IPS-18c (cell line): ENCODE results near the gene KCNQ1OT1.

ENCODE experiments used
- H3K4me3 ChIP-seq: 2 replicates; pipeline ENCODE4 v1.7.0; 2013; ENCODE audit warnings: low read depth, mild to moderate bottlenecking, low read length, moderate library complexity; ENCODE audit not compliant: insufficient read depth
- H3K9me3 ChIP-seq: one replicate; pipeline ENCODE4 v1.6.1; 2013; ENCODE audit warnings: mild to moderate bottlenecking, low read length, moderate library complexity; ENCODE audit not compliant: control insufficient read depth, insufficient read depth

Gene KCNQ1OT1

DNA sequence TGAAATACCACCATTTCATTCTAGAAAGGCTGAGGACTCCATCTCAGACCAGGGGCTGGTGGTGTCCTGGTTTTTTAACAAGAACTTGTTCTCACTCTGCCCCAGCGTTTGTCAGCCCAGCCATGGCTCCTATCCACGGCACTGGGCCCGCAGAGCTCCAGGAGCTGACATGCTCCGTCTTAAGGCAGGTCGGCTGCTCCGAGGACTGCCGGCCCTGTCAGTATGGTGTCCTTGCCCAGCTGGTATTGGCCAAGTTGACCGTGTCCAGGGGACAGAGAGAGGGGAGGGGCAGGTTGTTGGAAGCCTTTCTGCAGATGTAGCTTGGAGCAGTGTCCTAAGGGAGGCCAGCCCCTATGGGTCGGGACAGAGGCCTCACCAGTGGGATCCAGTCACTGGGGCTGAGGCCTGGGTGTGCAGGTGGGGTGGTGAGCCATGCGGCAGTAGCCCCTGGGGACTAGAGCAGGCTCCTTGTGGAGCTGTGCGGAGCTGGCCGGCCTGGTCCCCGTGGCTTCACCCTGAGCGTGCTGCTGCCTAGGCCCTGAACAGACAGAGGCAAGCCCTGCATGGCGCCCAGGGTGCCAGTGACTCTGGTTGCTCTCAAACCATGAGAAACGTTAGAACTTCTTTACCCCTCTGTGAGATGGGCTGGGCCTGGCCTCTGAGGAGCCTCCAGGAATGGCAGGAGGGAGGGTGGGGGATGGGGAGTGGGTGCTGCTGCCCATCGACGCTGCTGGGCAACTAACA, 39.9 kb upstream of the KCNQ1OT1 start:
- no peak overlapping the region for H3K4me3 ChIP-seq
- H3K9me3 ChIP-seq = no peaks in the 10 kb centered on the region

DNA sequence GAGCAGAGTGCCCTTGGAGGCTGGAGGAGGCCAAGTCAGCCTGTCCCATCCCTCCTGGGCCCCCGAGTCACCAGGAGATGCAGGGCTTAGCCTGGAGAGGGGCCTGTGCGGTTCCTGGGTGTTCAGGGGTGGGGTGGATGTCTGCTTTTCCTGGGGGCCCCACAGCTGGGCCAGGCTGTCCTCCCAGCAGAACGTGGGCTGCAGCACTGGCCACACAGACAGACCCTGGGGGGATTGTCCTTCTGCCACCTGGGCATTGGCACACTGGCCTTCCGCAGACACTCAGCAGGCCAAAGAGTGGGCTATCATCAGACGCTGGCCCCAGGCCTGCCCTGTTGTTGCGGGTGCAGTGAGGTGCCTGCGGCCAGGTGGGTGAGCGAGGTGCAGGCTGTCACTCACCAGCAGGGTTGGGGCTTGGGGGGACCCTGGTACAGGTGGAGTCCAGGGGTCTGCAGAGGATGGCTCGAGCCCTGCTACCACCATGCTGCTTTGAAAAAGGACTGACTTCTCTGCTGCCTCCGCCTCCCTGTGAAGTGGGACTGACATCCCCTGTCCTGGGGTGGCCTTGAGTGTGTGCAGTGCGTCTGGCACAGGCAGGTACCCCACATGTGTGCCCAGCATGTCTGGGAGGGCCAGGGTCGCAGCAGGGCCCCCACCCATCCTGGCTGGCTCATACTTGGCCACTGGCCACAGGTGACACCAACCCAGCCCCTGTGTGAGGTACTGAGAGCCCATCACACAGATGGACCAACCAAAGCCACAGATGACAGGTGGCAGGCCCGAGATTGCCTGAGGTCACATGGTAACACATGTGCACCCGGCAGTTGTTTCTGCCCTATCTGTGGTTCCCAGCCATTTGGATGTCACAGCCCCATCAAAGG, 39.0 kb upstream of the KCNQ1OT1 start:
- no peak overlapping the region for H3K4me3 ChIP-seq
- H3K9me3 ChIP-seq = no peaks in the 10 kb centered on the region

DNA sequence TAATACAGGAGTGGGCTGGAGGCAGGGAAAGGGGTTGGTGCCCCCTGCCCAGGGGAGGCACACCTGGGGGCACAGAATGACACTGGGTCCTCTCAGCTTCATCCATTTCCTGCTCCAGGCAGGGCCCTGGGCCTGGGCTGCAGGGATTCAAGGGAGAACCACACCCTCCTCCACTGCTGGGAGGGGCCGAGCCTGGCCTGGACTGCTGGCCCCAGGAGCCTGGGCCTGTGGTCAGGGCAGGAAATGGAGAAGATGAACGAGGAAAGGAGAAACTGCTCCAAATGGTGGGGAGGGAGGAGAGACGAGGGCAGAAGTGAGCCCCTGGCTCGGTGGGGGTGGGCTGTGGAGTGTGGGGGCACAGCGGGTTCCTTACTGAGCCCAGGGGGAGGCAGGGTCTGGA, 38.1 kb upstream of the KCNQ1OT1 start:
- Histone ChIP-seq H3K9me3 (no peaks in the 10 kb centered on the region), H3K4me3 (no peak overlapping the region)

DNA sequence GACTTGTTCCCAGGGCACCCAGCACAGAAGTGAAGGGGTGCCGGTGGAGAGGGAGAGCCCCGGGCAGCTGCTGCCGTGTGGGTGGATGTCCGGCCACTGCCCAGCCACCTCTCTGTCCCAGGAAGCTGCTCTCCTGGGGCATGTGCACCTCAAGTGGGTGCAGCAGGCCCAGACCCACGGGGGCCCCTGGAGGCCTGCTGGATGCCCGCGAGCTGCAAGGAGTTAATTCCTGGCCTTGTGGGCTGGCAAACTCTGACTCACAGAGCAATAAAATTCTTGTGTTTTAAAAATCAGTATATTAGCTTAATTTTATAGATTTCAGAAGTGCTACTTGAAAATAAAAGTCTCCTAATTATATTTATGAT, 37.4 kb upstream of the KCNQ1OT1 start:
- Histone ChIP-seq H3K9me3 (no peaks in the 10 kb centered on the region), H3K4me3 (no peak overlapping the region)

DNA sequence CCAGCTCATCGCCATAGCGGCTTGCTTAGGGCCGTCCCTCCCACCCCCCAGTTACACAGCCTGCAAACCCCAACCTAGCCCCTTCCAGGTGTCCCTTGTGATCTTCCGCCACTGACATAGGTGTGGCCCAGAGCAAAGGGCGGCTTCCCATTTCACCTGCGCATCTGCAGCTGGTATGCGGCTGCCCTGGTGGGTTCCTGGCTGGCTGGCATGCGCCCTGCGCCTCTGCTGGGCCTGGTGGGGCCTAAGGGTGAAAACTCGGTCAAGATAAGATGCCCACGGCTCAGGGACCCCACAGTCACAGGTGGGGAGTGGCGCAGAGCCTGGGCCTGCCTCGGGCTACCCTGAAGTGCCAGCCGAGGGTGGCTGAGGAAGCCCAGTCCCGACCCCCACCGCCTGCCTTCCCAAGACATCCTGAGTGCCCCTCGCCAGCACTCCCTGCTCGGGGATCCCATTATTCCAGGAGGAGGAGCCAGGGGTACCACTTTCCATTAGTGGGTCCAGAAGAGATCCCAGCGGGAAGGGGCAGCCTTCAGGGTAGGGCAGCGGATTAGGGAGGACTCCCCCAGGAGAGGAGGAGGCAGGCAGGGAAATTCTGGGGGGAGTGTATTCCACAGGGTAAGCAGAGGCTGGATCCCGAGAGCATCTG, 36.9 kb upstream of the KCNQ1OT1 start:
- no peak overlapping the region for H3K4me3 ChIP-seq
- no peaks in the 10 kb centered on the region for H3K9me3 ChIP-seq

DNA sequence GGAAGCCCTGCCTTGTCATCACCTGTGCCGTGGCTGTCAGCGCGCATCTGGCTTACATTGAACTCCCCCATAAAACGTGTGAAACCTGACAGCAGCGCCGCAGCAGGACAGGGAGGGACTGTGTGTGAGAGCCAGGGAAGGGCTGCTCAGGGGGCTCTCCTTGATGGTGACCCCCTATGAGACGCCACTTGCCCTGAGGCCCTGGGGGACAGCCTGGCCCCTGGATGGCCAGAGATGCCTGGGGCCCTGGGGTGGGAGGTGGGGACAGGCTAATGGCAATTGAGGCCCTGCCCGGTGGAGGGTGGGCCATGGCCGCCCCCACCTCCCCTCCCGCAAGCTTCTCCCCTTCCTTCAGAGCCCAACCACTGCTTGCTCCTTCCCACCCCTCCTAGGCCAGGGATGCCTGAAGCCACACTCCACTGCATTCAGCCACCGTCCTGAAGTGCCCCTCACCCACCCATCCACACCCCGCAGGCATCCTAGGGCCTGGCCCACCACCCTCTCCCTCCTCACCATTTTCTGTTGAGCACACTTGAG, 35.3 kb upstream of the KCNQ1OT1 start:
- H3K9me3 ChIP-seq = no peaks in the 10 kb centered on the region
- H3K4me3 ChIP-seq = no peak overlapping the region

DNA sequence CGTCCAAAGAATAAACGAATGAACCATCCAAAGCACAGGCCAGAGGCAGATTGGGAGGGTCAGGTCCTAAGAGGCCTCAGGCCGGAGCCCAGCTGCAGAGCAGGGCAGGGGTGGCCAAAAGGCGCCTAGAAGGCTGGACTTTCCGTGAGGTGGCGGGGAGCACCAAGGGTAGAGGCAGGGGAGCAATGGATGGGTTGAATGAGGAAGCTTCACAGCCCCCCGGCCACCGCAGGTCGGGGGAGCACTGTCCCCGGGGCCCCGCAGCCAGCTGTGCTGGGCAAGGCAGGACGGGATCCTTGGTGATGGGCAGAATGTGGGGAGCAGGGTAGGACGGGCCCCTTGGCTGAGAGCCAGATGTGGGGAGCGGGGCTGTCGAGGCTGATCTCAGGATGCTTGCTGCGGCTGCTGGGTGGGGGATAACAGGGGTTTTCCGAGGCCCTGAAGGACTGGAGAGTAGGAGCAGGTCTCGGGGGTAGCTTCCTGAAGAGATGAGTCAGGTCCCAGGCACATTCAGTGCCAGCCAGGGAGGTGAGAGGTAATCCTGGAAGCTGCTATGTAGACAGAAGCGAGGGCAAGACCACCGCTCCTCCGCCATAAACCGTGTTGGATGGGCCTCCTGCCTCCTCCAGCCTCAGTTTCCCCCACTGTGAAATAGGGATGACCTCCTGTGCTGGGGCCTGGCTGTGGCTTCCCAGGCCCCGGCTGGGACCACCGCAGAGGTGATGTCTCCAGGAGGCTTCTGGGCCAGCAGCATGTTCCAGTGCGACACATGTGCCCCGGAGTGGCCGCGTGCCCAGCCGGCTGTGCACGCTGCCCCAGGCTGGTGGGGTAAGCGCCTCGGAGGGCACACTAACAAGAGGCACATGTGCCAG, 34.6 kb upstream of the KCNQ1OT1 start:
- H3K9me3 ChIP-seq = no peaks in the 10 kb centered on the region
- no peak overlapping the region for H3K4me3 ChIP-seq

DNA sequence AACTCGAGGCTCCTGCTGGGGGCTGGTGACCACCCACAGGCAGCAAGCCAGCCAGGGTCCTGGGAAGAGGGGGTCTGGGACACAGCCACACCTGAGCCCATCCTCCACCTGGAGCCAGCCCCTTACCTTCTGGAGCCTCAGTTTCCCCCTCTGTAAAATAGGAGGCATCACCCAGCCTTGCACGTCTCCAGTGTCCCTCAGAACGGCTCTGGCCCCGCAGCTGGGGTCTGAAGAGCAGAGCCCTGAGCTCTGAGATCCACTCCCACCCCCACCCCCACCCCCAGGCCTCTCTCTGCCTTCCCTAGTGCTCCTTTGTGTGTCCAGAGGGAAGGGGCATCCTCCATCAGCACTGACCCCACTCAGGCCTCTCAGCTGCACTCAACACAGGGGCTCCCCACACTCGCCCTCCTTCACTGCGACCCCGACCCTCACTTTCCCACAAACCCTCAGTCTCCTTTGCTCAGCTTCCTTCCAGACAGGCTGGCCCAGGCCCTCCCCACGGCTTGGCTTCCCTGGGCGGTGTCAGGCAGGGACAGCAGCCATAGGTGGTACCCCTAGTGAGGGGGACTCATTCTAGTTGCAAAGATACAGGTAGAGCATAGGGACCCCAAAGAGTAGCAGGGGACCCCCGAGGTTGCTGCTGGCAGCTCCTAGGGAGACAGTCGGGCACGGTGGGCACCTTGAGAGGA, 33.3 kb upstream of the KCNQ1OT1 start:
- Histone ChIP-seq H3K9me3 (no peaks in the 10 kb centered on the region), H3K4me3 (no peak overlapping the region)

DNA sequence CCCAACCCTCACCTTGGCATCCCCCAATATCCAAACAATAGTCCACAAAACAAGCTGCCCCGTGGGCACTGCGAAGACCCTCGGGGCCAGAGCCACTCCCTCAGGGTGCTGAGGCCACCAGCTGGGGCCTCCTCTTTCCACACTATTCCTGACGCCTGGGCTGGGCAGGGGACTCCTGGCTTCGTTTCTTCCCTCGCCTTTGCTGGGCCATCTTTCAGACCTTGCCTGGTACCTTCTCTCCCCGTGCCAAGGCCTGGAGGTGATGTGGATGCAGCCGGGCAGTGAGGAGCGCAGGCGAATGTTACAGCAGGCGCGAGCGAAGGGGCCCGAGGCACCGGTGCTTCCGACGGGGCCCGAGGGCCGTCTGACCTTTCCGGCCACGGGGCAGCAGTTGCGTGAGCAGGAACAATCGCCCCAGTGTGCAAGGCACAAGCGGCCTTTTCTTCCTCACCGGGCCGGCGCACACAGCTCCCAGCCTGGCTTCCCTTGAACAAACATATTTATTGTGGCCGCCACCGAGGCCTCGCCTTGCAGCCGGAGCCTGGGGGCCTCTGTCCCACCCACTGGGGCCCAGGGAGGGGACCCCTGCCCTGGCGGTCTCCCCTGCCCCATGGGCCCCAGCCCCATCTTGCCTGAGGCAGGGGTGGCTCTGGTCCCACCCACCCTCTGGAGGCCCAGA, 32.6 kb upstream of the KCNQ1OT1 start:
- no peak overlapping the region for H3K4me3 ChIP-seq
- peaks cover under 1% of the 10 kb centered on the region for H3K9me3 ChIP-seq

DNA sequence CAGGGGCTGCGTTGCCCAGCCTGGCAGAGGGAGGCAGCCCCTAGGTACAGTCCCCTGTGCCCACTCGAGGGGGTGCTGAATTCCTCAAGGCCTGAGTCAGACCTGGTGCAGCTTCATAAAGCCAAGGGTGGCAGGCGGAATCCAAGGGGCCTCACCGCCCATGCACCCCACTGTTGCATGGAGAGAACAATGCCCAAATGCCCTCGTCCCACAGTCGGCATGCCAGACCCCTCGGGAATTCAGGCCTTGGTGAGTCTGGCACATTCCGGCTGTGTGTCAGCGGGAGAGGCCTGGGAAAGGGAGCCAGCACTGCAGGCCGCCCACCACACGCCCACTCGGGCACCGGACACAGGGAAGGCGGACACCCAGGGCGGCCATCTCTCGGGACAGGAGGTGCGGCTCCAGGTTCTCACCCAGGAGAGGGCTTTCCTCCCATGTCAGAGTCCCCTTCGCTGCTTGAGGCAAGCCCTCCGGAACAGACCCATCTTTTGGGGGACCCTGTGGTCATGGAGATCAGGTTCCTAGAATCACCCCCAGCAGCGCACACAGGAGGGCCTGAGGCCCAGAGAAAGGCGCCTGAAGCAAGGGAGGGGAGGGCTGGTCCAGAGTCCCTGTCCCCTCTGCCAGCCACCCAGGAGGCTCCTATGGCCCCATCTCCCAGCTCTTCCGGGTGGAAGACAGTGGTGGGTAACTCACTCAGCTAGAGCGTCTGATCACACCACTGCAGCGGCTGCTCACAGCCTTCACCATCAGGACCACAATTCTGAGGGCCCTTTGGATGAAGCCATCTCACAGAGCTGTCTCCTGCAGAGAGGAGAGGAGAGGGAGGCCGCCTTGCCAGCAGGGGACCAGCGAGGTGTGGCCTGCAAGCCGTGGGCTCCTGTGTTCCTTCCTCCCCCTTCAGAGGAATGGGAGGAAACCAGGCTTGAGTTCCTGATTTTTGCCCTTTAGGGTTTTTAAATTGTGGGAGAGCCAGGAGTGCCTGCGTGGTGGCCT, 31.6 kb upstream of the KCNQ1OT1 start:
- peaks cover 9% of the 10 kb centered on the region for H3K9me3 ChIP-seq
- no peak overlapping the region for H3K4me3 ChIP-seq

DNA sequence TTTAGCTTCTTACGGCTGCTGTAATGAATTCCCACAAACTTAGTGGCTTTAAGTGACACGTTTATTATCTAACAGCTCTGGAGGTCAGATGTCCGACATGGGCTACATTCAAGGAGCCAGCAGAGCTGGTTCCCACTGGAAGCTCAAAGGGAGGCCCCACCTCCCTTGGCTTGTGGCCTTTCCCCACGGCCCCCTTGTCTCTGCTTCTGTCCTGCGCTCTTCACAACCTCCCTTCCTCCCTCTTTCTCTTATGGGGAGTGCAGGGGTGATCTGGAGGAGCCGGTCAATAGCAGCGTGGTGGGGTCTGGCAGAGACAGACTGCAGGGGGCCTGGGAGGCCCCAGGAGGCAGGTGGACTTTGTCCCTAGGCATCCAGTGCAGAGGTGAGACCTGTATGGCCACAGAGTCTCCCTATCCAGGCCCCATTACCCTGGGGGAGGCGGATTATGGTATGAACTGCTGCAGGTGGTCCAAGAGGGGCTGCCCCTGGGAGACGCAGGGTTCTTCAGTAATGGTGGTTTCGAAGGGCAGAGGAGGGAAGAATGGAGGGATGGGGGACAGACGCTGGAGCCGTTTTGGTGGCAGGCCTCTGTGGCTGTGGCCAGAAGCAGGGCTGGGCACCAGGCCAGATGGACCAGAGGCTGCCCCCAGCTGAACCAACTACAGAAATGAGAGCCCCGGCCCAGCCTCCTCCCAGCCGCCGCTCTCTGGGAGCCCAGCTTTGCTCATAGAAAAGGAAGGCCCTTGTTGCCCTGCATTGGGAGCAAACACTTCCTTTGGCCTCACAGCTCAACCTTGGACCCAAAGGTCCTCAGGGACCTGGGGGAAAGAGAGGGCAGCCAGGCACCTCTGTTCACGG, 30.7 kb upstream of the KCNQ1OT1 start:
- H3K4me3 ChIP-seq = no peak overlapping the region
- peaks cover 11% of the 10 kb centered on the region for H3K9me3 ChIP-seq

DNA sequence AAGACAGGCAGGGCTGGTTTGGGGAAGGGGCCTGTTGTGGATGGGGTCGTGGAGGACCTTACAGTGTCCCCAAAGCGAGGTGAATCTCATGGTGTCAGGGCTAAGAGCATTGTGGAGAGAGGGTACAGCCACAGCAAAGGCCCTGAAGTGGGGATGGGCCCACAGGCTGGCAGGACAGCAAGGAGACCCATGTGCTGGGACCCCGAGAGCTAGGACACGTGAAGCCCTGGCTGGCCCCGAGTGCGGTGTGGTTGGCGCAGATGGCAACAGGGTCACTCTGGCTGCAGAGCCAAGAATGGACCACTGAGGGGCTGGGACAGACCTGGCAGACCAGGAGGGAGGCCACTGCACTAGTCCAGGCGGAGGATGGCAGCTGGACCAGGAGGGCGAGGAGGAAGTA, 30.0 kb upstream of the KCNQ1OT1 start:
- Histone ChIP-seq H3K9me3 (peaks cover 11% of the 10 kb centered on the region), H3K4me3 (no peak overlapping the region)

DNA sequence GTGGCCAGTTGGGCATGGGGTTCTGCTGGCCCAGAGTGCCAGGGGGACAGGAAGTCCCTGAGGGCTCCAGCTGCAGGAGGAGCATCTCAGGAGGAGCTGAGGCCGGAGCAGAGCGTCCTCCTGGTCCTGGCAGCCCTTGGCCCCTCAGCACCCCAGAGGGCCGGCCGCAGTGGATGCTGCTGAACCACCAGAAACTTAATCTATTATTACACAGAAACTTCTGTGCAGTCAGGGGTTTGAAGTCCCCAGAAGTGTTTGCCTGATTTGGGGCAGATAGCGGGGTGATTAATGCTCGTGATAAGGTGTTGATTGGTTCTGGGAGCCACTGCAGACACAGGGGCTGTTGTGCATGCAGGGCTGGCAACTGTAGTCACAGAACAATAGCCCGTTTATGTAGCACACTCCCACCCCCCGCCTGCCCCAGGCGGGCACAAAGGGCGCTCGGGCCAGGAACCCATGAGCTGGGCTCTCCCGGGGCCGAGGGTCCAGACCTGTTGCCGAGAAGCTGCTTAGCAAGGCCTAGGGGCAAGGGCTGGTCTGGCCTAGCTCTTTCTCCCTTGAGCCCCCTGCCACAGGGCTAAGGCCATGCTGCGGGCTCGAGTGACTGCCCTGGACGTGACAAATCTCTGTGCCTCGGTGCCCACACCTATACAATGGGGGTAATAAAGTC, 29.0 kb upstream of the KCNQ1OT1 start:
- H3K9me3 ChIP-seq = peaks cover 11% of the 10 kb centered on the region
- no peak overlapping the region for H3K4me3 ChIP-seq
